Activated CD8-positive, alpha-beta memory T cell treated with anti-CD3 and anti-CD28 coated beads, Interleukin-2, amount 50 U/mL, for 4 hours (primary cell): ENCODE results near the gene RFX7.
"Not testable (repeated sequence)": the region's sequence is repeated elsewhere in the genome, so short reads cannot be mapped to it uniquely, and the experiment has no call there.

ENCODE experiments used
- DNase-seq: peaks from one replicate; pipeline ENCODE4 v3.0.0-alpha.2; 2020

RFX7 gene

GRCh38 chr15:56205061-56205876, 38.4 kb downstream of the RFX7 start:
- no peak for DNase-seq

- DNase-seq = not testable (repeated sequence)
These were observed 40.3 kb downstream of the RFX7 start for GRCh38 chr15:56203312-56203922.

GRCh38 chr15:56202701-56203100, 41.0 kb downstream of the RFX7 start:
- no peak for DNase-seq

- no peak for DNase-seq
These were observed 44.6 kb downstream of the RFX7 start for GRCh38 chr15:56199038-56199437.

- no peak for DNase-seq
These were observed 49.6 kb downstream of the RFX7 start for GRCh38 chr15:56194035-56194434.

- no peak for DNase-seq
These were observed 50.8 kb downstream of the RFX7 start for GRCh38 chr15:56192659-56193442.

- DNase-seq = no peak
These were observed 56.0 kb downstream of the RFX7 start for GRCh38 chr15:56187665-56188064.

GRCh38 chr15:56185980-56186379, 57.7 kb downstream of the RFX7 start:
- no peak for DNase-seq

- DNase-seq = no peak
These were observed 59.2 kb downstream of the RFX7 start for GRCh38 chr15:56184516-56184915.

- DNase-seq = no peak
These were observed 62.8 kb downstream of the RFX7 start for GRCh38 chr15:56180851-56181250.

GRCh38 chr15:56176996-56177395, 66.7 kb downstream of the RFX7 start:
- no peak for DNase-seq

GRCh38 chr15:56175788-56176187, 67.9 kb downstream of the RFX7 start:
- DNase-seq = no peak

- no peak for DNase-seq
These were observed 69.0 kb downstream of the RFX7 start for GRCh38 chr15:56174649-56175048.

GRCh38 chr15:56168394-56168793, 75.3 kb downstream of the RFX7 start:
- no peak for DNase-seq

- DNase-seq = no peak
These were observed 78.4 kb downstream of the RFX7 start for GRCh38 chr15:56165234-56165633.

- no peak for DNase-seq
These were observed 82.7 kb downstream of the RFX7 start for GRCh38 chr15:56160966-56161365.

- no peak for DNase-seq
These were observed 86.8 kb downstream of the RFX7 start for GRCh38 chr15:56156877-56157276.

- DNase-seq = not testable (repeated sequence)
These were observed 88.4 kb downstream of the RFX7 start for GRCh38 chr15:56155278-56155677.

- DNase-seq = not testable (repeated sequence)
These were observed 88.9 kb downstream of the RFX7 start for GRCh38 chr15:56154768-56155167.

GRCh38 chr15:56150204-56150603, 93.5 kb downstream of the RFX7 start:
- no peak for DNase-seq

GRCh38 chr15:56148064-56148463, 95.6 kb downstream of the RFX7 start:
- no peak for DNase-seq

- DNase-seq = no peak
These were observed 96.9 kb downstream of the RFX7 start for GRCh38 chr15:56146756-56147155.

GRCh38 chr15:56128081-56128480, 115.6 kb downstream of the RFX7 start:
- DNase-seq = no peak

GRCh38 chr15:56126409-56126808, 117.3 kb downstream of the RFX7 start:
- DNase-seq = no peak
